Activated CD4-positive, CD25-positive, alpha-beta regulatory T cell treated with anti-CD3 and anti-CD28 coated beads, Interleukin-2, amount 50 U/mL, for 72 hours (primary cell): ENCODE measurements around the gene CYP51A1.
"Not testable (repeated sequence)": the region's sequence is repeated elsewhere in the genome, so short reads cannot be mapped to it uniquely, and the experiment has no call there.

Source experiments
- DNase-seq: peaks from one replicate; pipeline ENCODE4 v3.0.0; 2021

Gene CYP51A1

DNA sequence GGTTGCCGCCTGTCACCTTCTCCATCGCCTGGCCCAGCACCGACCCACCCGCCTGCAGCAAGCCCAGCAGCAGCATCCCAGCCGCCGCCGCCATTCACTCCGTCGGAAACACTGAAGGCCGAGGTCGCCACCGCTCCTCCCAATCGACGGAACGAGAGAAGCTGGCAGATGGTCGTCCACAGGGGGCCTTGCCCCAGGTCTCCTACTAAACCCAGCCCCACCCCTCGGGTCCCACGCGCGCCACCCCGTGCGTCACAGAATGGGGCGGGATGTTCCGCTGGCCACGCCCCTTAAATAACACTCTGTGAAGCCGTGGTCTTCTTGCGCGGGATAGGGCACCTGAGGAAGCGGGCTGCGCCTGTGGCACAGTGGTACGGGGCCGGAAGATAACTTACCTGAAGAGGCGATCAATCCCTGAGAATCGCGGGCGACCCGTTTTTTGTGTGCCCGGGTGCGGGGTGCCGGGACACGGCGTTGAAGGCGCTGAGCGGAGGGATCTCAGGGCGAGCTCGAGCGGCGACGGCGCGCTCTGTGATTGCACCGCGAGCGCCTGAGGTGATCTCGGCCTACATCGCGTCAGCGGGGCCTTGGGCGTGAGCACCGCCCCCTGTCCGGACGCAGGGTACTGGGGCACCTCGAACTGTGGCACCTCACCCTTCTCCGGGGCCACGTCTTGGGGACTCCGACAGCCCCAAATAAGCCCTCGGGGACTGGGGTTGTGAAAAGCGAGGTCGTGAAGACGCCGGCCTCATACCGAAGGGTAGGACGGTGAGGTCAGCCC is at the start of gene CYP51A1:
Gene CYP51A1 (minus strand): TSS at position 207 of the 781 bp plus-strand sequence. CDS start 113 bp downstream, at position 94.
- peak; percentile 91 for DNase-seq

DNA sequence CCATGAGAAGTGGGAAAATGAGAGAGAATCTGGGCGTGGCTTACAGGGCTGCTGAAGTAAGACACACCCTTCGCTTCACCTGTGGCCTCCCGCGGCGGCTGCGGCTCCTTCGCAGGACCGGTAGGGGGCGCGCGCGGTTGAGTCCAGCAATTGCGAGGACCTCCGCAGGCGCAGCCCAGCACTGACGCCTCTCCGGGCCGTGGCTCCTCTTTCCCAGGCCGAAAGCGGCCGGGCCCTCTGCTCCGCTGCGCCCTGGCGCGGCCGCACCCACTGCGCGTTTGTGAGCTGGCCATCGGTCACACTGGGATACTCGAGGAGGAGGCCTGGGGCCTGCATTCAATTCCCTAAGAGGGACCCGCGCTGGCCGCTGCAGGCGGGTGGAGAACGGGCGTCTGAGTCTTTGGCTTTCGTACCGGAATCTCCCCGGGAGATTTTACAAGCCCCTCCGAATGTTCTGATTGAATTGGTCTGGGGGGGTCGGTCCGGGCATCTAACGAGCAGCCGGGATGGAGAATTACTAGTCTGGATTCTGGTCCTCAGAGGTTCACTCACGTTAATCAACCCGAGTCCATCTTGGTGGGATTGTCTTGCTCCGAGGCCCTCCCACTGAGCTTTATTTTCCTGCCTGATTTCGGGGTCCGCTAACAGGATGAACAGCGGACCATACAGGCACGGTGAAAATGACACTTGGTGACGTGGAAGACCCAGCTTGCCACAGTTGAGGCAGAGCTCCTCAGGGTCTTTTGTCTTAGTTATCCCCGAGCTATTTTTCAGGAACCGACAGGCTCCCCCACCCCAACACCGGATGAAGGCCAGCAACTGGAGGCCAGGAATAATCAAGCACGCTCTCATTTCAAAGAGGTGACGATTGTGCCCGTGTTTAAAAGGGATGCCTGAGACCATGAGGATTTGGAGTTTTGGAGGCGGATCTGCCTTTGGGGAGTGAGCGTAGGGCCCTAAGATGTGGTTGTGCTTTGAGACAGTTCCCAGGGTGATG is 44.9 kb upstream of the CYP51A1 start, which contains the start of gene LRRD1:
Gene LRRD1 (minus strand): TSS at position 215 of the 997 bp plus-strand sequence. CDS start 13,940 bp downstream, outside the sequence.
- DNase-seq: peak; percentile 94

DNA sequence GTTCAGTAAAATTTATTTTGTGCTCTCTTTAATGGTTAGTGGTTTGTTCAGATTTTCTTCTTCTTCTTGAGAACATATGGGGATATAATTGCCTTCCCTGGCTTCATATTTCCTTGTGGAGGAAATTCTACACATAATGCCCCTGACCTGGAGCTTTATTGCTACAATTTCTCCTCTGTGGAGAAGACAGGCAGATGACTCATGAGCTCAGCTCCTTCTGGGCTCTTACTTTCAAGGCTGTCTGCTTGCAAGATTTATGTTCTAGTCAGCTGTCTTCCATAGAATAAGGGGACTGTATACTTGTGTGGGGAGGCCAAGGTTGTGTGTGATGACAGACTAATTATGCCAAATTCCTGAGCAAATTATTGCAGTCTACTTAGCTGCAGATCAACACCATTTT is 43.1 kb upstream of the CYP51A1 start:
- DNase-seq: no peak

DNA sequence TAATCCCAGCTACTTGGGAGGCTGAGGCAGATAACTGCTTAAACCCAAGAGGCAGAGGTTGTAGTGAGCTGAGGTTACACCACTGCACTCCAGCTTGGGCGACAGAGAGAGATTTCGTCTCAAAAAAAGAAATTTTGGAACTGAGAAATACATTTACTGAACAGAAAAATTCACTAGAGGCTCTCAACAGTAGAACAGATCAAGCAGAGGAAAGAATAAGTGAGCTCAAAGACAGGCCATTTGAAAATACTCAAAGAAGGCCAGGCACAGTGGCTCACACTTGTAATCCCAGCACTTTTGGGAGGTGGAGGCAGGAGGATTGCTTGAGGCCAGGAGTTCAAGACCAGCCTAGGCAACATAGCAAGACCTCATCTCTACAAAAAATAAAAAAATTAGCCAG is 35.3 kb upstream of the CYP51A1 start:
- DNase-seq: not testable (repeated sequence)

DNA sequence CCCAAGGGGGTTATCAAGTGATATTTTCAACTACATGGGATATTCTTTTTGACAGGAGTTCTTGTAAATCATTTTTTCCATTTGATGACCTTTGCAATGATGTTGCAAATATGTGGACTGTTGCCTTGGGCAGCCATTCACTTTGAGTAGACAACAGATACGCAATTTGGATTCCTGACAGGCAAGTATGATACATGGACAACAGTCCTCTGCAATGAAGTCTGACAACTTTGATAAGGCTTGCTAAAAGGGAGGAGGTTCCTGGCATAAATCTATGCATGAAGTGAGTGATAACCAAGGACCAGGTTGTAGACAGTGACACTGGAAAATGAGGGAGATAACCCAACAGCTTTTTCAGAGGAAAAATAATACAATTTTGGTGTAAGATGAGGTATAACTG is 27.0 kb upstream of the CYP51A1 start:
- DNase-seq: no peak

DNA sequence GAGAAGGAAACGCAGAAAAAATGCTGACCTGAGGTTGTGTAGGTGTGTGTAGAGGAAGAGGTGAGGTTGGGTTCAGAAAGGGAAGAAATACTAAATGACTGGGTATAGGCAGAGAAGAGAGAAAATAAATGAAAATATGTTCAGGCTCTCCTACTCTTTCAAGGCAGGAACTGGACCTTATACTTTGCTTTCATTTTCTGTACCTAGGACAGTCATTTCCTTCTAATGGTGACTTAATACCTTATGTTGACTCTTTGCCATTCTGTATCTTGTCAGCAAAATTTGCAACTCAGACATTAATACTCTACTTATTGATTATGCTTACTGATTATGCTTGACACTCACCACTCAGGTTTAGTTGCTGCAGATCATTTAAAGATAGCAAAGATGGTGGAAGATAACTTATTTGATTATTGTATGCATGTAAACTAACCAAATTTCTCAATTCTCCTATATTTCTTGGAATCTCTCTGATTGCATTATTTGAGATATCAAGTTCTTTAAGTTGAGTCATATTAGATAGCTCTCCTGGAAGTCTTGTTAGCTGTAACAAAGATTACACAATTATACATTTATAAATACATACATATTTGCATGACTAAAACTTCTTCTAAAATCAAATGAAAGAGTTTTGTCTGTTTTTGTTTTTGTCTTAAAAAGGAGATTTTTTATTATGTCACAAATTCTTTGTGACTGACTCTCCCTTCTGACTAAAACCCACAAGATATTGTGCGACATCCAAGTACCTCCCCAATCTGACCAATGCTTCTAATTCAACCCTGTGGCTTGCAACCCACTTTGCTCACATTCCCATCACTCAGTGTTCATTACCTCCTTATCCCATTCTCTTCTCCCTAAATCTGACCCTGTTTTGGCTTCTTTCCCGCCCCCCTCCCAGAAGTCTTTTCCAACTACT is 24.6 kb upstream of the CYP51A1 start:
- DNase-seq: no peak

DNA sequence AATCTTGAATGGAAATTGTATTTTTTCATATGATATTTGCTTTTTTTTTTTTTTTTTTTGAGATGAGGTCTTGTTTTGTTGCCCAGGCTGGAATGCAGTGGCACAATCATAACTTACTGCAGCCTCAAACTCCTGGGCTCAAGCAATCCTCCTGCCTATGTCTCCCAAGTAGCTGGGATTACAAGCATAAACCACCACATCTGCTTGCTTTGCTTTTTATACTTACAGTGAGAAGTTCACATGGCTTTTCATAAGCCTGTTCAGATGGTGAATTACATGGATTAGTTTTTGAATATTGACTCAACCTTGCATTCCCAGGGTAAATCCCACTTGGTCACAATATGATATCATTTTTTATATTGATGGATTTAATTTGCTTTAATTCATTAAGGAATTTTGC is 22.7 kb upstream of the CYP51A1 start:
- no peak for DNase-seq

DNA sequence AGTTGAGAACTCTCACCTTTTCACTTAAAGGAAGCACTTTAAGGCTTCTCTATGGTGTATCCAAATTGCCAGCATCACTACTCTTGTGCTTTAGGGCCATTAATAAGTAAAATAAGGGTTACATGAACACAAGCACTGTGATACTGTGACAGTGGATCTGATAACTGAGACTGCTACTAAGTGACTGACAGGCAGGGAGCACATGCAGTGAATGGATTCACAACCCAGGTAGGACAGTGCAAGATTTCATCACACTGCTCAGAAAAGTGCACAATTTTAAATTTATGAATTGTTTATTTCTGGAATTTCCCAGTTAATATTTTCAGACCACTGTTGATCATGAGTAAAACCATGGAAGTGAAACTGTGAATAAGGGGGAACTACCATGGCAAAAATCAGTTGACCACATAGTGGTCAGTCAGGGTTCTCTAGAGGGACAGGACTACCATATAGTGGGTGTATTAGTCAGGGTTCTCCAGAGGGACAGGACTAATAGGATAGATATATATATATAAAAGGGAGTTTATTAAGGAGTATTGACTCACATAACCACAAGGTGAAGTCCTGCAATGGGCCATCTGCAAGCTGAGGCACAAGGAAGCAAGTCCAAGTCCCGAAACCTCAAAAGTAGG is 20.9 kb upstream of the CYP51A1 start:
- DNase-seq: no peak

DNA sequence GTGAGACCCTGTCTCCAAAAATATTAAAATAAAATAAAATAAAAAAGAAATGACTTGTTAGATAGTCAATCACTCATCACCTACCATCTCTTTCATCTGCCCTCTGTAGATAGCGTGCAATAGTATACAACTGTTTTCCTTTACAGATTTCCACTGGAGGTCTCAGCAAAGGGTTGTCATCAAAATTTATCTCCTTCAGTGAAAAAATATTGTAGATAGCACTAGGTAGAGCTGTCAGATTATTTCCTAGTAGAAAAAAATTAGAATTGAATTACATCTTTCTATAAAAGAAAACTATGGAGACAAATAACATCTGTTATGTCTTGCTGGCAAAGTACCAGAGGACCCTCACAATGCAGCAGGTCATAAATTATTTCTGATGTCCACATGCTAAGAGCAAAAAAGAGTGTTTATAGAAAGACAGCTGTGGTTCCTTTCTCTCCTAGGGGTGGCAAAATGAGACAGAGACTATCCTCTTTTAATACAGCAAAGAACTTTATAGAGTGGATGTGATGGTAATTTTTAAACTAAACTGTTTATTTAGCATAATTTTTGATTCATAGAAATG is 16.3 kb upstream of the CYP51A1 start:
- no peak for DNase-seq

DNA sequence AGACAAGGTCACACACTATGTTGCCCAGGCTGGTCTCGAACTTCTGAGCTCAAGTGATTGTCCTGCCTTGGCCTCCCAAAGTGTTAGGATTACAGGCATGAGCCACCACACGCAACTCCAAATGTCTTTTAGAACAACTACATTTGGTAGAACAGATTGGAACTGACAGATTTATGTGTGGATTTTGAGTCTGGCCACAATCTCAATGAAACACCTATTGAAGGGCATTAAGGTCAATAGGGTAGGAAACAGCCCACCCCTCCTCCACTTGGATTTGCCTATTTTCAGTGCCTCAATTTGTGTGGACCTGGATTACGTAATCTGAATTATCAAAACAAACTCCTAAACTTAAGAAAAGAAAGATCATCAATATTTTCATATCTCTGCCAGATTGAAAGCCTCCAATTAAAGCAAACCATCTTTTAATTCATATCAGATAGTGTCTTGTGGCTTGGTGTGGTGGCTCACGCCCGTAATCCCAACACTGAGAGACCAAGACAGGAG is 15.5 kb upstream of the CYP51A1 start:
- no peak for DNase-seq

DNA sequence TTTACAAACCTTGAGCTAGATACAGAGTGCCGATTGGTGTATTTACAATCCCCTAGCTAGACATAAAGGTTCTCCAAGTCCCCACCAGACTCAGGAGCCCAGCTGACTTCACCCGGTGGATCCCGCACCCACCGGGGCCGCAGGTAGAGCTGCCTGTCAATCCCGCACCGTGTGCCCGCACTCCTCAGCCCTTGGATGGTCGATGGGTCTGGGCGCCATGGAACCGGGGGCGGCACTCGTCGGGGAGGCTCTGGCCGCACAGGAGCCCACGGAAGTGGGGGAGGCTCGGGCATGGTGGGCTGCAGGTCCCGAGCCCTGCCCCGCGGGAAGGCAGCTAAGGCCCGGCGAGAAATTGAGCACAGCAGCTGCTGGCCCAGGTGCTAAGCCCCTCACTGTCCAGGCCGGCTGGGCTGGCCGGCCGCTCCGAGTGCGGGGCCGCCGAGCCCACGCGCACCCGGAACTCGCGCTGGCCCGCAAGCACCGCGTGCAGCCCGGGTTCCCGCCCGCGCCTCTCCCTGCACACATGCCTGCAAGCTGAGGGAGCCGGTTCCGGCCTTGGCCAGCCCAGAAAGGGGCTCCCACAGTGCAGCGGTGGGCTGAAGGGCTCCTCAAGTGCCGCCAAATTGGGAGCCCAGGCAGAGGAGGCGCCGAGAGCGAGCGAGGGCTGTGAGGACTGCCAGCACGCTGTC is 9.1 kb upstream of the CYP51A1 start:
- not testable (repeated sequence) for DNase-seq

DNA sequence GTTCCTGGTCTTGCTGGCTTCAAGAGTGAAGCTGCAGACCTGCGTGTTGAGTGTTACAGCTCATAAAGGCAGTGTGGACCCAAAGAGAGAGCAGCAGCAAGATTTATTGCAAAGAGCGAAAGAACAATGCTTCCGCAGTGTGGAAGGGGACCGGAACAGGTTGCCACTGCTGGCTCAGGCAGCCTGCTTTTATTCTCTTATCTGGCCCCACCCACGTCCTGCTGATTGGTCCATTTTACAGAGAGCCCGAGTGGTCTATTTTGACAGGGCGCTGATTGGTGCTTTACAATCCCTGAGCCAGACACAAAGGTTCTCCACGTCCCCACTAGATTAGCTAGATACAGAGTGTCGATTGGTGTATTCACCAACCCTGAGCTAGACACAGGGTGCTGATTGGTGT is 8.5 kb upstream of the CYP51A1 start:
- not testable (repeated sequence) for DNase-seq

DNA sequence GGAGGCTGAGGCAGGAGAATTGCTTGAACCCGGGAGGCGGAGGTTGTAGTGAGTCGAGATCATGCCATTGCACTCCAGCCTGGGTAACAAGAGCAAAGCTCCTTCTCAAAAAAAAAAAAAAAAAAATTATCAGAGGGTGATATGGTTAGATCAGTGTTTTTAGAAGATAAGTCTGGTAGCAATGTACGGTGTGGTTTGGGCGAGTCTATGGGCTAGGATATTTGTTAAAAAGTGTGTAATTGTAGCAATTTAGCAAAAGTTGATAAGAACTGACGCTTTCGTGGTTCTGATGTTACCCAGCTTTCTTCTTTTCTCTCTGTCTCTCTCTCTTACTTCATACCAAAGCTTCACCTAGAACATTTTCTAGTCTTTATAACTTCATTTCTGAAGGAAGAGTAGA is 6.9 kb upstream of the CYP51A1 start:
- DNase-seq: no peak

DNA sequence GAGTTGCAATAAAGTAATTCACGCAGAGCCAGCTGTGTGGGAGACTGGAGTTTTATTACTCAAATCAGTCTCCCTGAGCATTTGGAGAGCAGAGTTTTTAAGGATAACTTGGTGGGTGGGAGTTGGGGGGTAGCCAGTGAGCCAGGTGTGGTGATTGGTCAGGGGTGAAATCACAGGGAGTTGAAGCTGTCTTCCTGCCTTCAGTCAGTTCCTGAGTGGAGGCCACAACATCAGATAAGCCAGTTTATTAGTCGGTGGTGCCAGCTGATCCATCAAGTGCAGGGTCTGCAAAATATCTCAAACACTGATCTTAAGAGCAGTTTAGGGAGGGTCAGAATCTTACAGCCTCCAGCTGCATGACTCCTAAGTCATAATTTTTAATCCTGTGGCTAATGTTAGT is 3.3 kb upstream of the CYP51A1 start:
- DNase-seq: no peak

DNA sequence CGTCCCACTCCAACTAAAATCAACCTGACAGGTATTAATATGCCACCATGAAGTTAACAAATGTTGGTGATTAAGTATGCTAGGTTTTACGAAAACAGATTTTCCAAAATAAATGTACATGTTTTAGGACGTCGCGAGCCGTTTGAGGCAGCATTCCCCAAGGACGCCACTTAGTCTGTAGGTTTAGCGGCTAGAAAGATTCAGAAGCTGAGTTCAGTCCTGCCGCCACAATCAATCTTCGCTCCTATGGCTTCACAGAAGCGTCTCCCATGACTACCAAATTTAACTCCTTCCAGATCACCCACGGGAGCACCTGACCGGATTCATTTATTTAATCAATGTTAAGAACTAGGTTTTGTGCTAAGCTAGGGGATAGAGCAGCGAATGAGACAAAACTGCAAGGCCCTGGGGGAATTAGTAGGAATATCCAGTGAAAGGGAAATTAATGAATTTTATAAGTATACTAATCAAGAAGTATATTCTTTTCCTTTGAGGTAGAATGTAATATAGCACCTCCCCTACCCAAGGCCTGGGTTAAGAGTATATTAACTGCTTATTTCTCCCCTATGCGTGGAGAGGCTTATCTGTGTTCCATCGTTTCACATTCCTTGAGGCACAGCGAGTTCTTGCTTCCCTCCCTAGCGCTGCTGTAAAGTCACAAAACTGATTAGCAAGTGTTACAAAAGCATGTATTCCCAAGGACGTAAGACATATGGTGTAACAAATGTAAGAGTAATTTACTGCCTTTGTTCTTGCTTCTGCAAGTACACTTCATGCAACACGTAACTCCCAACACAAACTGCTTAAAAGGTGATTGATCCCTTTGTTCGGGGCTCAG is 994 bp upstream of the CYP51A1 start:
- DNase-seq: no peak

DNA sequence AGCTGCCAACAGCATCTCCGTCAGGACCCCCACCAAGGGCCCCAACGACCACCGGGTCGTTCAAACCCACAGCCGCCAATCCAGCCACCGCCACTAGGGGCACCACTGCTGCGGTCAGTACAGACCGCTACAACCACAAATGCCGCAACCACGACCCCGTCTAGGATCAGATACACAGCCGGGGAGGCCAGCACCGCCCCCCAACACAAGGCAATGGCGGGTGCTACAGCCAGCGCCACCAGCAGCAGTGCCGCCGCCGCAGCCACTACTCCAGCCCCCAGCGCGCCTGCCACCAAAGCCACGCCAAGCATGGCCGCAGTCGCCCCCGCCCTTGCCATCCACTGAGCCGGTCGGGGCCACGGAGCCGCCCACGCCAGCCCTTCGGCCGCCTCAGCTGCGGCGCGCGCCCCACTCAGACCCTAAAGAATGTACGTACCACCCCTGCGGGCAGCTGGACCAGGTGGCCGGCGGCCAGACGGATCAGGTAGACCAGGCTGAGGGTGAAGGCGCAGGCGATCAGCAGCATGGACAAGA is 473 bp downstream of the CYP51A1 start:
- peak; percentile 71 for DNase-seq

DNA sequence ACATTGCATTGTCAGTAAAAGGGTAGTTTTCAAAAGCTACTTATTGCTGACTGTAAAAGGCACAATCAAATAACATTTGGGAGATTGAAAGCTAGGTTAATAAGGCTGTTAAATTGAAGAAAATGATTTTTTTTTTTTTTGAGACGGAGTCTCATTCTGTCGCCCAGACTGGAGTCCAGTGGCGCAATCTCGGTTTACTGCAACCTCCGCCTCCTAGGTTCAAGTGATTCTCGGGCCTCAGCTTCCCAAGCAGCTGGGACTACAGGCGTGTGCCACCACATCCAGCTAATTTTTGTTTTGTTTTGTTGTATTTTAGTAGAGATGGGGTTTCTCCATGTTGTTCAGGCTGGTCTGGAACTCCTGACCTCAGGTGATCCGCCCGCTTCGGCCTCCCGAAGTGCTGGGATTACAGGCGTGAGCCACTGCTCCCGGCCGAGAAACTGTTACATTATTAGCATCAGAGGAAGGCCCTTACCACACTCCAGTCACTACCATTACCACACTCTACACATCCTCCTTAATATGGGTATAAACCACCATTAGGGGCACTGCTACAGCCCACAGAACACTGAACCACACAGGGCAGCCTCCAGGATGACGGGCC is 1.0 kb downstream of the CYP51A1 start:
- no peak for DNase-seq

DNA sequence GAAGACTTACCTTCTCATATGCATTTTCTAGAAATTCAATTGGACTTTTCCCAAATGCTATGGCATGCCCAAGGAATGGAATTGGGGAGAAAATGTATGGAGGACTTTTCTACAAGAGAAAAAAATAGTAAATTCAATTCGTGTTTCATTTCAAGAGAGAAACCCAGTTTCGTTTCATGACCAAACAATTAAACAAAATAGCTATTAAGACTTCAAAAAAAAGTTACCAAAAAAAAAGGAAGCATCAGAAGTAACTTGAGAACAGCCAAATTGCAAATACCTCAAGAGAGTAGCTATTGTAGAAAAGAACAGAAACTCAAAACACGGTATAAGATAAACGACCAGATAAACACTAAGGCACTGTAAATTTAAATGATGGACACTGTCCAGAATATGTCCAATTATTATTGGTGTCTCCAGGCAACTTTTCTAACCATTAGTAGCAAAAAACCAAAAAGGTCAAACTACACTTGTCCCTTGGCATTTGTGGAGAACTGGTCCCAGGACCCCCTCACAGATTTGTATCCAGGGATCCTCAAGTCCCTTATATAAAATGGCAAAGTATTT is 2.4 kb downstream of the CYP51A1 start:
- no peak for DNase-seq

DNA sequence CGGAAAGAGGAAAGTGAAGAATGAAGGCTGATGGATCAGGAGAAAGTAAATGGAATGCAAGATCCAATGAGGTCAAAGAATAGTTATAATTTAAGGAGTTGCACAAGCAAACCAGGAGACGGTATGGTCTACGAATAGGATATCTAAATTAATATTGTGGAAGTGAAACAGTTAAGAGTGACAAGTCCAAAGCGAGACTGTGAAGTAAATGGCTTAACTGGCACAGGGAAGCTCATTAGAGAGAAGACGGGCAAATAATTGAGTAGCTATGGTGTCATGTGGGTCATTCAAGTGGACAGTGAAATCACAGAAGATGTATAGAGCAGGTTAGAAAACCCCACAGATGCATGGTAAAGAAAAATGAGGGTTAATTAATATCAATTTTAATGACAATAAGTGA is 3.2 kb downstream of the CYP51A1 start:
- no peak for DNase-seq
